HFFc6 (cell line): ENCODE data around the gene MDN1. TPM values are rescaled to one million over a fixed set of nuclear protein-coding genes. Genes with fewer than 3 reads are reported as not detected.

ENCODE experiments used
- DNase-seq: peaks from one replicate; pipeline ENCODE4 v3.0.0-alpha.2; 2018
- H3K27ac Mint-ChIP-seq: 2 replicates; pipeline ENCODE4 v1.8.0; 2020; ENCODE audit warnings: mild to moderate bottlenecking, mixed read lengths
- H3K27me3 Mint-ChIP-seq: 2 replicates; pipeline ENCODE4 v1.8.0; 2021; ENCODE audit warnings: mild to moderate bottlenecking, moderate library complexity, mixed read lengths; ENCODE audit not compliant: insufficient read depth
- H3K36me3 Mint-ChIP-seq: 2 replicates; pipeline ENCODE4 v1.8.0; 2021; ENCODE audit warnings: low read depth, mixed read lengths
- H3K4me1 Mint-ChIP-seq: 2 replicates; pipeline ENCODE4 v1.8.0; 2020; ENCODE audit warnings: low read depth, mixed read lengths
- H3K4me3 Mint-ChIP-seq: 2 replicates; pipeline ENCODE4 v1.8.0; 2020; ENCODE audit warnings: mild to moderate bottlenecking, moderate library complexity, mixed read lengths
- H3K9me3 Mint-ChIP-seq: 2 replicates; pipeline ENCODE4 v1.8.0; 2020; ENCODE audit warnings: mild to moderate bottlenecking, mixed read lengths
- CTCF ChIP-seq: fragments of 200-600 bp; sonication (generic); IDR thresholded peaks from 2 replicates; pipeline ENCODE4 v1.5.0; 2021; ENCODE audit warnings: antibody characterized with exemption, mild to moderate bottlenecking
- total RNA-seq, 6 experiments: library from RNA; stranded (reverse); fragmentation: NEBNext Ultra II Directional; extraction: Animal tissue kit (Norgen Biotek cat#: 25700); gene quantifications; 2 replicates in 1 of 6; 3 replicates in 5 of 6; pipeline ENCODE4 v1.2.3, GENCODE V29; 2021

Gene MDN1
- total RNA-seq, 6 experiments from 2014 or later, result 17.4 to 25.4 (median 18.4) TPM

- no peak overlapping the region for H3K27ac Mint-ChIP-seq
- no peak for TF ChIP-seq CTCF
- H3K4me3 Mint-ChIP-seq, result no peak overlapping the region
- H3K9me3 Mint-ChIP-seq, result no peaks in the 10 kb centered on the region
- H3K36me3 Mint-ChIP-seq, result peaks cover 24% of the 10 kb centered on the region
- DNase-seq, result no peak
- H3K27me3 Mint-ChIP-seq, result peaks cover 1% of the 10 kb centered on the region; the same call in 1 of the 2 replicates
- H3K4me1 Mint-ChIP-seq, result no peaks in the 10 kb centered on the region
These were observed 126.4 kb downstream of the MDN1 start for GRCh38 chr6:89693207-89693606.

- Mint-ChIP-seq H3K9me3 (no peaks in the 10 kb centered on the region), H3K27me3 (peaks cover 1% of the 10 kb centered on the region; the same call in 1 of the 2 replicates), H3K27ac (no peak overlapping the region), H3K4me1 (no peaks in the 10 kb centered on the region), H3K36me3 (peaks cover 24% of the 10 kb centered on the region), H3K4me3 (no peak overlapping the region)
- TF ChIP-seq CTCF, result no peak
- no peak for DNase-seq
These were observed 127.3 kb downstream of the MDN1 start for GRCh38 chr6:89692256-89692655.

- Mint-ChIP-seq H3K4me1 (no peaks in the 10 kb centered on the region), H3K4me3 (no peak overlapping the region), H3K27ac (no peak overlapping the region), H3K27me3 (no peaks in the 10 kb centered on the region), H3K36me3 (peaks cover 25% of the 10 kb centered on the region), H3K9me3 (no peaks in the 10 kb centered on the region)
- TF ChIP-seq CTCF, result no peak
- no peak for DNase-seq
These were observed 128.7 kb downstream of the MDN1 start for GRCh38 chr6:89690944-89691324.

GRCh38 chr6:89689732-89690131, 129.9 kb downstream of the MDN1 start:
- H3K9me3 Mint-ChIP-seq, result no peaks in the 10 kb centered on the region
- H3K36me3 Mint-ChIP-seq, result peaks cover 29% of the 10 kb centered on the region
- H3K27ac Mint-ChIP-seq, result no peak overlapping the region
- no peaks in the 10 kb centered on the region for H3K27me3 Mint-ChIP-seq
- no peaks in the 10 kb centered on the region for H3K4me1 Mint-ChIP-seq
- H3K4me3 Mint-ChIP-seq, result no peak overlapping the region
- DNase-seq, result no peak
- no peak for TF ChIP-seq CTCF

GRCh38 chr6:89688328-89688727, 131.3 kb downstream of the MDN1 start:
- no peak for TF ChIP-seq CTCF
- Mint-ChIP-seq H3K4me1 (no peaks in the 10 kb centered on the region), H3K27me3 (no peaks in the 10 kb centered on the region), H3K9me3 (no peaks in the 10 kb centered on the region), H3K4me3 (no peak overlapping the region), H3K36me3 (peaks cover 21% of the 10 kb centered on the region), H3K27ac (no peak overlapping the region)
- no peak for DNase-seq

- Mint-ChIP-seq H3K4me3 (no peak overlapping the region), H3K36me3 (peaks cover 20% of the 10 kb centered on the region), H3K9me3 (no peaks in the 10 kb centered on the region), H3K27ac (no peak overlapping the region), H3K4me1 (no peaks in the 10 kb centered on the region), H3K27me3 (no peaks in the 10 kb centered on the region)
- no peak for DNase-seq
- no peak for TF ChIP-seq CTCF
These were observed 134.3 kb downstream of the MDN1 start for GRCh38 chr6:89685311-89685710.
